GM19025 (cell line): ENCODE measurements around the gene RASGRF2.

Experiments used
- ATAC-seq: cut with Tn5 transposase; IDR thresholded peaks from one replicate; pipeline ENCODE4 v1.9.1; 2021; ENCODE audit warnings: mild to moderate bottlenecking, low read depth, moderate library complexity; ENCODE audit not compliant: unreplicated experiment

RASGRF2 gene

GRCh38 chr5:81232464-81233079 lies 272.4 kb downstream of the RASGRF2 start:
- no peak for ATAC-seq

DNA sequence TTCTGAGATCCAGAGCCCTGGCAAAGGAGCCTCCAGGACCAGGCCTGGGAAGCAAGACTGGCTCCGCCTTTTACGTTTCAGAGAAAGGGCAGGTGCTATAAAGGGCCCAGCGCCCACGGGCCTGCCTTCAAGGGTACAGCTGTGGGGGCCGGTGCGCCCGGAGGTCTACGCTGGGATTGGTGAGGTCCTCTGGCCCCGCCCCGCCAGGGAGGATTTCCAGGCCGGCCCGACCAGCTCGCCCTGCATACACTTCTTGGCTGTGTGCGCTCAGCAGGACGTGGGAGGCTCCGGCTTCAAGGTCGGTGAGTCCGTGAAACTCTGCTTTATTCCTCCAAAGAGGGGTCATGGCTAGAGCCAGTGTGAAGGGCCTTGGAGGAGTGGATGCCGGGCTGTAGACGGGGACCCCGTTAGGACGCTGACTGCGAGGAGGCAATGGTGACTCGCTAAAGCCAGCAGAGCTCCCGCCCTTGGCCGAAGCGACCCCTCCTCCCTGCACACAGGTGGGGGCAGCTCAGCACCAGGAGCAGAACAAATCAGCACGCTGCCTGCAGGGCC lies 273.0 kb downstream of the RASGRF2 start, which contains the start of gene CKMT2:
TSS of gene CKMT2 (plus strand) at position 243 of the 555 bp plus-strand sequence. CDS start 17,811 bp downstream, outside the sequence.
- ATAC-seq, result no peak

GRCh38 chr5:81234299-81234698 lies 274.1 kb downstream of the RASGRF2 start:
- ATAC-seq, result no peak

DNA sequence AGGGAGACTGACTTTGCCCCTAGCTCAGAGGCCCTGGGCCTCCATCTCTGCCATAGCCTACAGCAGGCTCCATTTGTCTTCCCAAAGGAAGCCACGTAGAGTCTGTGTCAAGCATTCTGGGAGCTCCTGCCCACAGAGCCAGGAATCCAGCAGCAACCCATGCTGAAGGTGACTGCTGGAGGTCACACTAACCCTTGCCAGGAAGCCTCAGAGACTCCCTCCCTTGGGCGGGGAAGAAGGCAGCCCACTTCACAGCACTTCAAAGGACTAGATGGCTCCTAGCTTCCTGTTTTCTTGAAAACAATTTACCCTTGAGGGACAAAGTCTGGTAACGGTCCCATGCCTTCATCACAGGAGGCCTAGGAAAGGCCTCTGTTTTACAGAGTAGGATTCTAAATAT lies 274.6 kb downstream of the RASGRF2 start:
- no peak for ATAC-seq

DNA sequence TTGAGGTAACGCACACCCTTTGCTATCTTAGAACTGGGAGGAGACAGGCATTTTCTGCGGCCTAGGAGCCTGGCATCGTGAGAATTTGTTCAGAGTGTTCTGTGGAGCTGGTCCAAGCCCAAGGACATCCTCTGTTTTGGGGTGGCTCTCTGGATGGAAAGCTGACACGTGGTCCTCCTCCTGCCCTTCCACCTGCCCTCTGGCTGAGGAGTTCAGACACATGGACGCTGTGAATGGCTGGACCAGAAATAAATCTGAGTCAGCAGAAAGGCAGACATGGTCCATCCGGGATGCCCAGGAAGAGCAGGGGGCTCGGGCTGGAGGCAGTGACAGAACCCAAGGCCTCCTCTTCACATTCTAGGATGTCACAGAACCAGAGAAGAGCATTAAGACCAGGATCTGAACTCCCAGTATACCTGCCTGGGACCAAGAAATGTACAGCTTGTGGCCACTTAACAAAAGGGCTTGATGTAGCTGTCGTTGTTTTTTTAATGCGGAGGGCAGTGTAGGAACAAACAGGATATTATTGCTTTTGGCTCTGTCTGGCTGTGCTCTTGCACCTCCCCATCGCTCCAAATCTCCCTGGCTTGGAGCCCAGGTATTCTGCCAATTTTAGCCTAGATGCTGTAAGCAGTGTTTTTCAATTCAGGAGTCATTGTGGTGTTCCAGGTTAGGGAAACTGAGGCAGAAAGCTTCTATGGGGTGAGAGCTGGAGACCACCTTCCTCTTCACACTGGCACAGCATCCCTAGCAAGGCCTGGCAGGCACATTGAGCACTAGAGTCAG lies 275.3 kb downstream of the RASGRF2 start:
- ATAC-seq, result no peak

DNA sequence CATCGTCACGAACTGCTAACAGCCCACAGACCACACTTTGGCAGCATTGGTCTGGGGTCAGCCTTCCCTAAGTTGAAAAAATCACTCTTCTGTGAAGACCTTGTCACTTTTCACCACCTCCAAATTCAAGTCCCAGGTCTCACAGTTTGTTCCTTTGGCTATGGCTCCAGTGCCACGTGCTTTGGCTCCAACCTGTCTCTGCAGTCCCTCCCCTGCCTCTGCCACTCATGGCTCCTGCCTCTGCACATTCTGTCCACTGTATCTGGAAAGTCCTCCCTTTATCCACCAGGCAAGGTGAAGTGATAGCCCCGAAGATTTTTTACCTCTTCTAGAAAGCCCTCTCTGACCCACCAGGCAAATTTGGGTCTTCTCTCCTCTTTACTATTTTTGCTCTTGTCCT lies 278.3 kb downstream of the RASGRF2 start:
- no peak for ATAC-seq

DNA sequence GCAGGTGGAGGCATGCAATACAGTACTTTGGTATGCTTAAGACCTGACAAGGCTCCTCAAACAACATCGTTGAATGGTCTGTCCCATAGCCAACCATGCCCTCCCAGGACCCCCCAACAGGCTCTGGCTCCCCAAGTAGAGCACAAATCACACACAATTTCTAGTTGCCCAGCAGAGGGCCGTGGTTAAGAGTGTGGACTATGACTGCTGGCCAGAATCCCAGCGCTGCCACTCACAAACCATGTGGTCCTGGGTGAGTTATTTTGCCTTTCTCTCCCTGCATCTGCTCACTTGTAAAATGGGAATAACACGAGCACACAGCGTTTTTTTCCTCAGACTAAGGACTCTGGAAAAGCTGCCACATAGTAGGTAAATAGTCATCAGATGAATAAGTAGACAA lies 279.4 kb downstream of the RASGRF2 start:
- ATAC-seq, result no peak

GRCh38 chr5:81241001-81241400 lies 280.8 kb downstream of the RASGRF2 start:
- ATAC-seq, result no peak

- ATAC-seq, result no peak
These were observed 281.9 kb downstream of the RASGRF2 start for GRCh38 chr5:81241961-81242648.

GRCh38 chr5:81242906-81243436 lies 282.8 kb downstream of the RASGRF2 start:
- ATAC-seq, result no peak

DNA sequence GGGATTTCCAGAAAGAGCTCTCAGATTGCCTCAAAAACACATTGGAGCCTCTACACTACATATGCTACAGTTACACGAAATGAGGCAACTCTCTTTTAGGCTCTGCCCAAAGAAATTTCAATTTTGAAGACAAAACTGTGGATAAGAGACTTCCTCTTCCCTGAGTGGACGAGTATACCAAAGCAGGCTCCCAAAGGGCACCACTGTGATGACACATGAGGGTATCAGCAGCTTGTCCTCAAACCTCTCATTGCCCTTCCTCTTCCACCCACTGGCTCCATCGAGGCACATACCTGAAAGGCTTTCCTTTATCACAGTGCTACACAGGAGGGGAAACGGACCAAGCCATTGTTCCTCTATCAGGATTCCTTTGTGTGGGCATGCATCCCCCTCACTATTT lies 284.3 kb downstream of the RASGRF2 start:
- no peak for ATAC-seq

DNA sequence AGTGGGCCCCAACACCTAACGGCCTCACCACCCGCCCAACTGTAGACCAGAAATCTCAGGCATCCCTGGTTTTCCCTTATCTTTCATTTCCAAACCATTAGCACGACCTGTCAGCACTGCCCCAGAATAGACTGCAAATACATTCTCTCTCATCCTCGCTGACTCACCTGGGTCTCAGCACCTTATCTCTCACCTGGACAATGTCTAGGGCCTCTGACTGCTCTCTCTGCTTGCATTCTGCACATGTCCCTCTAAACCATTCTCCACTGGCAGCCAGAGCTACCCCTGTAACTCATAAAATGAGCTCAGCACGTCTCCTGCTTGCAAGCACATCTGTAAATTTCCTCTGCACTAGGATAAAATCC lies 285.7 kb downstream of the RASGRF2 start:
- ATAC-seq, result no peak

- ATAC-seq, result no peak
These were observed 286.5 kb downstream of the RASGRF2 start for GRCh38 chr5:81246697-81247096.

GRCh38 chr5:81247441-81247972 lies 287.3 kb downstream of the RASGRF2 start:
- no peak for ATAC-seq

DNA sequence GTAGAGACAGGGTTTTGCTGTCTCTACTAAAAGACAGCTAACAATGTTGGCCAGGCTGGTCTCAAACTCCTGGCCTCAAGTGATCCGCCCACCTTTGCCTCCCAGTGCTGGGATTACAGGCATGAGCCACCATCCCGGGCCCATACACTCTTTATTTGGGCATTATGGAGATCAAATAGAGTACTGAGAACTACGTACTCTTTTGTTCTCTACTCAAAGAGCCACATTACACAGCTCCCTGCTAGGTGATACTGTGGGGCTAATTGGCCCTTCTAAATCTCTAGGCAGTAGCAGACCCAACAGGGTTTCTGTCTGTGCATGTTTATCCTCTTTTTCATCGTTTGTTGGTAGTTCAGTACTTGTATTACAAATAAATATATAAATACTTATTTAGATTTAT lies 289.1 kb downstream of the RASGRF2 start:
- ATAC-seq, result no peak

- ATAC-seq, result no peak
These were observed 289.8 kb downstream of the RASGRF2 start for GRCh38 chr5:81250004-81250403.

- no peak for ATAC-seq
These were observed 291.8 kb downstream of the RASGRF2 start for GRCh38 chr5:81251922-81252321.

DNA sequence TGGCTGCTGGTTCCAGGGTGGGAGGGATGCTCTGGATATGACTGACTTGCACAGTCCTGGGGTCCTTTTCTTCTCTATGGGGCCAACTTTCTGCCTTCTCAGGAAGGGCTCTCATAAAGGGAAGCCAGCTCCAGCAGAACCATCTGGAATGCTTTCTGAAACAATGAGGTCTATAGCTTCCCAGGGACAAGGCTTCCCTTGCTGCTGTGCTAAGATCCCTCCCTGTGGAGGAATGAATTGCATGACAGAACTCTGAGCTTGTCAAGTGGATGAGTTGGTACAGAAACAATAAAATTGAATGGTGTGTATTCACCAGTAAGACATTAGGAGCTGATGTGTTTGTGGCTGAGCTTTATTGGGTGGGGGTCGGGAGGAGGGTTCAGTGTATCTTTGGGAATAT lies 292.7 kb downstream of the RASGRF2 start:
- ATAC-seq, result no peak

DNA sequence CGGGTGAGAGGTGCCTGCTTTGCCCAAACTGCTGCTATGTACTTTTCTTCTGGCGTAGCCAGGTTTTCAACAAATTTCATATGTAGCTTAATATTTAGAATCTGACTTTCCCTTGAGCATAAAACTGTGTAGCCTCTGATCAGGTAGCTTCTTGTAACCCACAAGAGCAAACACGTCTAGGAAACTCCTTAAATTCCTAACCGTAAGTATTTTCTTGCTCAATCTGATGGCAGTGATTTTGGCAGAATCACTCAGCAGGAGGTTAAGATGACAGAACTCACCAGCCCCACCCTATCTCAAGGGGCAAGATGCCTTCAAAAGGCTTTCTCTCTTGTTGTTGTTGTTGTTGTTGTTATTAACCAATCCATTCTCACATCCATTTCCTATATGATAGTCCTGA lies 293.7 kb downstream of the RASGRF2 start:
- ATAC-seq, result no peak

DNA sequence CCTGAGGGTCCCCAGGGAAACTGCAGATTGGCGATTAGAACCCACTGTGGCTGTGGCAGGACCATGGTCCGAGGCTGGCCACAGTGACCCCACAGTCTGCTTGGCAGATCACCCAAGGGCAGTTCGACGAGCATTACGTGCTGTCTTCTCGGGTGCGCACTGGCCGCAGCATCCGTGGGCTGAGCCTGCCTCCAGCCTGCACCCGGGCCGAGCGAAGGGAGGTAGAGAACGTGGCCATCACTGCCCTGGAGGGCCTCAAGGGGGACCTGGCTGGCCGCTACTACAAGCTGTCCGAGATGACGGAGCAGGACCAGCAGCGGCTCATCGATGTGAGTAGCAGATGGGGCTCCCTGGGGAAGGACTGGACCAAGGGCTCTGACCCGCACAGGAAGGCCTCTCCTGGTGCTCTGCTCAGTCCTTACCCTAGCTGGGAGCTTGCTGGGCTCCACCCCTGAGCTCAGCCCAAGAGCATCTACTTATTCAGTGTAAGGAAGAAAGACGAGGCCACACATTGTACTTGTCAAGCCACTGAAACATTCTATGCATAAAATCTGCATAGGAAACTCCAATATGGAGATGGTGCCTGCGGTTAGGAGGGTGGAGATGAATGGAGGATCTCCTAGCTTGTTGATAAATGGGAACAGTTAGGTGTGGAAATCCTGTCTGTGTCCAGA lies 294.9 kb downstream of the RASGRF2 start:
- ATAC-seq, result no peak
